GM23338 (cell line): ENCODE measurements around the gene ANKMY2.

Experiments
- CREB1 ChIP-seq: fragments of 250-450 bp; sonication (Bioruptor Pico); IDR thresholded peaks from 2 replicates; pipeline ENCODE4 v1.5.0; 2020; ENCODE audit warnings: low read depth, mild to moderate bottlenecking, moderate library complexity
- CTCF ChIP-seq, 2 experiments: fragments of 200-600 bp in 1 of 2; sonication (generic) in 1 of 2; conservative IDR thresholded peaks; 2 replicates each; pipeline versions ENCODE4 v1.5.1 to v1.6.1; 2016 to 2017; ENCODE audit warnings: antibody characterized with exemption in 2 of 2, low read depth in 2 of 2, mild to moderate bottlenecking in 2 of 2, moderate library complexity in 1 of 2
- ETS1 ChIP-seq: IDR thresholded peaks from 2 replicates; pipeline ENCODE4 v1.6.1; 2016; ENCODE audit warnings: antibody characterized with exemption
- EZH2 ChIP-seq: fragments of 200-600 bp; sonication (generic); IDR thresholded peaks from one replicate; pipeline ENCODE4 v1.8.0; 2017; ENCODE audit warnings: antibody characterized with exemption, mild to moderate bottlenecking, low read depth; ENCODE audit not compliant: unreplicated experiment
- POLR2AphosphoS5 ChIP-seq: IDR thresholded peaks from 2 replicates; pipeline ENCODE4 v1.6.1; 2016; ENCODE audit warnings: antibody characterized with exemption, low read depth
- REST ChIP-seq: IDR thresholded peaks from one replicate; pipeline ENCODE4 v1.6.1; 2018; ENCODE audit warnings: antibody characterized with exemption; ENCODE audit not compliant: unreplicated experiment

GRCh38 chr7:16579216-16579615 is 66.3 kb downstream of the ANKMY2 start:
- no peak for TF ChIP-seq REST
- no peak for TF ChIP-seq CTCF (conservative IDR thresholded peaks at IDR 0.05; ENCODE audit: low read depth in 2 of 2)
- no peak for TF ChIP-seq POLR2AphosphoS5
- TF ChIP-seq ETS1 = no peak
- TF ChIP-seq CREB1 (CRISPR knock-in tag) = no peak
- TF ChIP-seq EZH2 = no peak
